WTC11 (cell line): ENCODE measurements around the gene DOK1. TPM values are rescaled to one million over a fixed set of nuclear protein-coding genes. Genes with fewer than 3 reads are reported as not detected.

ENCODE experiments used
- ATAC-seq: fragments of 200-7000 bp; cut with Tn5 transposase; 2 replicates; pipeline ENCODE4 v1.10.0; 2021; ENCODE audit warnings: mild to moderate bottlenecking, moderate library complexity
- CTCF ChIA-PET: fragments of 300-600 bp; sonication (Branson Sonifier 250); formaldehyde crosslinking; loops from one replicate; lab custom pipeline; 2021; ENCODE audit warnings: antibody characterized with exemption; lab: Charles Lee
- POLR2A ChIA-PET: fragments of 350-600 bp; sonication (Branson Sonifier 250); formaldehyde crosslinking; loops from one replicate; lab custom pipeline; 2021; ENCODE audit warnings: antibody characterized with exemption; lab: Charles Lee
- DNase-seq: peaks from one replicate; pipeline ENCODE4 v3.0.0; 2021; ENCODE audit warnings: low spot score
- H3K27ac Mint-ChIP-seq: 2 replicates; pipeline ENCODE4 v1.8.0; 2021; ENCODE audit warnings: mixed read lengths
- H3K27me3 Mint-ChIP-seq: 2 replicates; pipeline ENCODE4 v1.8.0; 2021; ENCODE audit warnings: low read depth, mild to moderate bottlenecking, moderate library complexity, mixed read lengths
- H3K36me3 Mint-ChIP-seq: 2 replicates; pipeline ENCODE4 v1.8.0; 2021; ENCODE audit warnings: mixed read lengths
- H3K4me1 Mint-ChIP-seq: 2 replicates; pipeline ENCODE4 v1.8.0; 2022; ENCODE audit warnings: mixed read lengths
- H3K4me3 Mint-ChIP-seq: 2 replicates; pipeline ENCODE4 v1.8.0; 2021; ENCODE audit warnings: mild to moderate bottlenecking, moderate library complexity, mixed read lengths
- H3K9me3 Mint-ChIP-seq: 2 replicates; pipeline ENCODE4 v1.8.0; 2021; ENCODE audit warnings: mixed read lengths
- AFF4 ChIP-seq: sonication (generic); formaldehyde crosslinking; IDR thresholded peaks from 2 replicates; pipeline ENCODE4 v1.8.1; 2023; ENCODE audit warnings: mild to moderate bottlenecking, missing genetic modification reagents, borderline replicate concordance
- E2F1 ChIP-seq: sonication (generic); formaldehyde crosslinking; IDR thresholded peaks from 2 replicates; pipeline ENCODE4 v1.8.0; 2022; ENCODE audit warnings: mild to moderate bottlenecking, missing genetic modification reagents
- FOXJ3 ChIP-seq: sonication (generic); formaldehyde crosslinking; IDR thresholded peaks from 2 replicates; pipeline ENCODE4 v1.9.0; 2021; ENCODE audit warnings: missing genetic modification reagents, mild to moderate bottlenecking, borderline replicate concordance
- NFATC4 ChIP-seq: fragments of 250-450 bp; sonication (Bioruptor Pico); IDR thresholded peaks from 2 replicates; pipeline ENCODE4 v1.9.0; 2021; ENCODE audit warnings: mild to moderate bottlenecking
- PREB ChIP-seq: sonication (generic); formaldehyde crosslinking; IDR thresholded peaks from 2 replicates; pipeline ENCODE4 v1.8.1; 2022; ENCODE audit warnings: mild to moderate bottlenecking, missing genetic modification reagents, moderate library complexity, borderline replicate concordance
- RELA ChIP-seq: sonication (generic); formaldehyde crosslinking; IDR thresholded peaks from 2 replicates; pipeline ENCODE4 v1.8.1; 2022; ENCODE audit warnings: missing genetic modification reagents, mild to moderate bottlenecking, borderline replicate concordance
- TEAD4 ChIP-seq: sonication (generic); formaldehyde crosslinking; IDR thresholded peaks from 2 replicates; pipeline ENCODE4 v1.8.0; 2022; ENCODE audit warnings: mild to moderate bottlenecking, missing genetic modification reagents
- ZNF281 ChIP-seq: sonication (generic); formaldehyde crosslinking; IDR thresholded peaks from 2 replicates; pipeline ENCODE4 v1.8.0; 2023; ENCODE audit warnings: mild to moderate bottlenecking, missing genetic modification reagents
- total RNA-seq: library from RNA; stranded (reverse); gene quantifications from 3 replicates; pipeline ENCODE4 v1.2.3, GENCODE V29; 2021
- TF ChIP-seq, protein P1 (sequence below): sonication (generic); formaldehyde crosslinking; IDR thresholded peaks from 2 replicates; pipeline ENCODE4 v1.8.0; 2022; ENCODE audit warnings: mild to moderate bottlenecking, missing genetic modification reagents
- TF ChIP-seq, protein P2 (sequence below): fragments of 250-450 bp; sonication (Bioruptor Pico); IDR thresholded peaks from 2 replicates; pipeline ENCODE4 v1.9.0; 2021; ENCODE audit warnings: moderate library complexity, mild to moderate bottlenecking, inconsistent platforms, borderline replicate concordance

The DOK1 gene
- total RNA-seq, 1 experiment from 2014 or later = 15.9 TPM

- TF ChIP-seq AFF4 (CRISPR knock-in tag) = no peak
Observed at GRCh38 chr2:74588664-74589063, 34.1 kb downstream of the DOK1 start (continued).

- DNase-seq = no peak
- no peak for ATAC-seq
Observed at GRCh38 chr2:74593826-74594772, 39.6 kb downstream of the DOK1 start.

More at GRCh38 chr2:74593826-74594772, 39.6 kb downstream of the DOK1 start:
- Mint-ChIP-seq H3K27me3 (peaks cover 16% of the 10 kb centered on the region), H3K9me3 (peaks cover 4% of the 10 kb centered on the region; the same call in 1 of the 2 replicates), H3K27ac (no peak overlapping the region), H3K4me1 (no peaks in the 10 kb centered on the region), H3K36me3 (no peaks in the 10 kb centered on the region), H3K4me3 (no peak overlapping the region)
- ChIA-PET CTCF (no interaction called here), POLR2A (no interaction called here)
- TF ChIP-seq, protein P1, sequence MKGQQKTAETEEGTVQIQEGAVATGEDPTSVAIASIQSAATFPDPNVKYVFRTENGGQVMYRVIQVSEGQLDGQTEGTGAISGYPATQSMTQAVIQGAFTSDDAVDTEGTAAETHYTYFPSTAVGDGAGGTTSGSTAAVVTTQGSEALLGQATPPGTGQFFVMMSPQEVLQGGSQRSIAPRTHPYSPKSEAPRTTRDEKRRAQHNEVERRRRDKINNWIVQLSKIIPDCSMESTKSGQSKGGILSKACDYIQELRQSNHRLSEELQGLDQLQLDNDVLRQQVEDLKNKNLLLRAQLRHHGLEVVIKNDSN = no peak
- TF ChIP-seq PREB (CRISPR knock-in tag) = no peak
- TF ChIP-seq FOXJ3 (CRISPR knock-in tag) = no peak
- TF ChIP-seq, protein P2, sequence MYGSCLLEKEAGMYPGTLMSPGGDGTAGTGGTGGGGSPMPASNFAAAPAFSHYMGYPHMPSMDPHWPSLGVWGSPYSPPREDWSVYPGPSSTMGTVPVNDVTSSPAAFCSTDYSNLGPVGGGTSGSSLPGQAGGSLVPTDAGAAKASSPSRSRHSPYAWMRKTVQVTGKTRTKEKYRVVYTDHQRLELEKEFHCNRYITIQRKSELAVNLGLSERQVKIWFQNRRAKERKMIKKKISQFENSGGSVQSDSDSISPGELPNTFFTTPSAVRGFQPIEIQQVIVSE = no peak
- no peak for TF ChIP-seq TEAD4
- TF ChIP-seq RELA = no peak
- no peak for TF ChIP-seq ZNF281
- no peak for TF ChIP-seq NFATC4 (CRISPR knock-in tag)
- no peak for TF ChIP-seq E2F1
